Thyroid gland (tissue), 4 donors: ENCODE data around the gene CD22.

Experiments
- CTCF ChIP-seq, 6 experiments: fragments of 200-600 bp in 3 of 6; fragments of 450-650 bp in 3 of 6; sonication (generic) in 3 of 6; IDR thresholded peaks; one replicate each; pipeline ENCODE4 v1.5.1; 2016 to 2019; ENCODE audit warnings: antibody characterized with exemption in 6 of 6, mild to moderate bottlenecking in 2 of 6, inconsistent platforms in 1 of 6, moderate library complexity in 1 of 6
- POLR2A ChIP-seq, 2 donors: fragments of 450-650 bp; IDR thresholded peaks; one replicate each; pipeline ENCODE4 v1.6.1; 2017; ENCODE audit warnings: antibody characterized with exemption in 2 of 2, mild to moderate bottlenecking in 2 of 2, moderate library complexity in 1 of 2

- TF ChIP-seq POLR2A (IDR thresholded peaks at IDR 0.05) (no peak), CTCF (IDR thresholded peaks at IDR 0.05) (no peak)
Measured at GRCh38 chr19:35300339-35300649, 28.7 kb upstream of the CD22 start.
